NCI-H226 (cell line): ENCODE results near the gene TBX4.
"Not testable (repeated sequence)": the region's sequence is repeated elsewhere in the genome, so short reads cannot be mapped to it uniquely, and the experiment has no call there.

Experiments used
- DNase-seq: peaks from one replicate; pipeline ENCODE4 v3.0.0-alpha.2; 2015

The TBX4 gene

GRCh38 chr17:61413661-61414126 lies 38.5 kb upstream of the TBX4 start:
- no peak for DNase-seq

- no peak for DNase-seq
Observed at GRCh38 chr17:61414141-61414935, 37.9 kb upstream of the TBX4 start.

- DNase-seq = no peak
Observed at GRCh38 chr17:61414936-61415251, 37.3 kb upstream of the TBX4 start.

GRCh38 chr17:61415374-61416210 lies 36.6 kb upstream of the TBX4 start:
- no peak for DNase-seq

- no peak for DNase-seq
Observed at GRCh38 chr17:61416211-61416539, 36.0 kb upstream of the TBX4 start.

GRCh38 chr17:61416540-61417363 lies 35.5 kb upstream of the TBX4 start:
- peak; percentile 47 for DNase-seq

- DNase-seq = no peak
Observed at GRCh38 chr17:61418449-61418848, 33.8 kb upstream of the TBX4 start.

- DNase-seq = no peak
Observed at GRCh38 chr17:61419496-61420046, 32.7 kb upstream of the TBX4 start.

GRCh38 chr17:61420052-61420451 lies 32.2 kb upstream of the TBX4 start:
- DNase-seq = no peak

- DNase-seq = no peak
Observed at GRCh38 chr17:61420745-61421398, 31.4 kb upstream of the TBX4 start.

GRCh38 chr17:61421460-61421859 lies 30.8 kb upstream of the TBX4 start:
- no peak for DNase-seq

GRCh38 chr17:61422116-61422799 lies 30.0 kb upstream of the TBX4 start:
- no peak for DNase-seq

- DNase-seq = no peak
Observed at GRCh38 chr17:61422869-61423268, 29.4 kb upstream of the TBX4 start.

GRCh38 chr17:61423967-61424649 lies 28.1 kb upstream of the TBX4 start:
- no peak for DNase-seq

GRCh38 chr17:61425682-61426481 lies 26.3 kb upstream of the TBX4 start:
- DNase-seq = no peak

- DNase-seq = peak; percentile 66
Observed at GRCh38 chr17:61426482-61427304, 25.5 kb upstream of the TBX4 start.

- DNase-seq = peak; percentile 13
Observed at GRCh38 chr17:61427567-61427966, 24.7 kb upstream of the TBX4 start.

- DNase-seq = no peak
Observed at GRCh38 chr17:61429274-61429673, 22.9 kb upstream of the TBX4 start.

GRCh38 chr17:61429831-61430230 lies 22.4 kb upstream of the TBX4 start:
- not testable (repeated sequence) for DNase-seq
